WTC11 (cell line): Measurements from ENCODE around the gene LIMA1. TPM values are rescaled to one million over a fixed set of nuclear protein-coding genes. Genes with fewer than 3 reads are reported as not detected.

Experiments
- ATAC-seq: fragments of 200-7000 bp; cut with Tn5 transposase; 2 replicates; pipeline ENCODE4 v1.10.0; 2021; ENCODE audit warnings: mild to moderate bottlenecking, moderate library complexity
- CTCF ChIA-PET: fragments of 300-600 bp; sonication (Branson Sonifier 250); formaldehyde crosslinking; loops from one replicate; lab custom pipeline; 2021; ENCODE audit warnings: antibody characterized with exemption; lab: Charles Lee
- POLR2A ChIA-PET: fragments of 350-600 bp; sonication (Branson Sonifier 250); formaldehyde crosslinking; loops from one replicate; lab custom pipeline; 2021; ENCODE audit warnings: antibody characterized with exemption; lab: Charles Lee
- DNase-seq: peaks from one replicate; pipeline ENCODE4 v3.0.0; 2021; ENCODE audit warnings: low spot score
- H3K27ac Mint-ChIP-seq: 2 replicates; pipeline ENCODE4 v1.8.0; 2021; ENCODE audit warnings: mixed read lengths
- H3K27me3 Mint-ChIP-seq: 2 replicates; pipeline ENCODE4 v1.8.0; 2021; ENCODE audit warnings: low read depth, mild to moderate bottlenecking, moderate library complexity, mixed read lengths
- H3K36me3 Mint-ChIP-seq: 2 replicates; pipeline ENCODE4 v1.8.0; 2021; ENCODE audit warnings: mixed read lengths
- H3K4me1 Mint-ChIP-seq: 2 replicates; pipeline ENCODE4 v1.8.0; 2022; ENCODE audit warnings: mixed read lengths
- H3K4me3 Mint-ChIP-seq: 2 replicates; pipeline ENCODE4 v1.8.0; 2021; ENCODE audit warnings: mild to moderate bottlenecking, moderate library complexity, mixed read lengths
- H3K9me3 Mint-ChIP-seq: 2 replicates; pipeline ENCODE4 v1.8.0; 2021; ENCODE audit warnings: mixed read lengths
- AR ChIP-seq: fragments of 250-450 bp; sonication (Bioruptor Pico); IDR thresholded peaks from 2 replicates; pipeline ENCODE4 v1.9.0; 2021; ENCODE audit warnings: mild to moderate bottlenecking
- CREM ChIP-seq: sonication (generic); formaldehyde crosslinking; IDR thresholded peaks from 2 replicates; pipeline ENCODE4 v1.8.1; 2022; ENCODE audit warnings: mild to moderate bottlenecking, missing genetic modification reagents, moderate library complexity
- E2F5 ChIP-seq: sonication (generic); formaldehyde crosslinking; IDR thresholded peaks from 2 replicates; pipeline ENCODE4 v1.8.1; 2022; ENCODE audit warnings: mild to moderate bottlenecking, moderate library complexity, missing genetic modification reagents
- GRHL2 ChIP-seq: fragments of 250-450 bp; sonication (Bioruptor Pico); IDR thresholded peaks from 2 replicates; pipeline ENCODE4 v1.8.0; 2022; ENCODE audit warnings: mild to moderate bottlenecking, moderate library complexity; ENCODE audit not compliant: insufficient replicate concordance, severe bottlenecking
- HMGA2 ChIP-seq: fragments of 250-450 bp; sonication (Bioruptor Pico); IDR thresholded peaks from 2 replicates; pipeline ENCODE4 v1.4.0; 2021; ENCODE audit warnings: mild to moderate bottlenecking, moderate library complexity
- IRF1 ChIP-seq: sonication (generic); formaldehyde crosslinking; IDR thresholded peaks from 2 replicates; pipeline ENCODE4 v1.8.0; 2023; ENCODE audit warnings: missing genetic modification reagents
- JAZF1 ChIP-seq: fragments of 250-450 bp; sonication (Bioruptor Pico); IDR thresholded peaks from 2 replicates; pipeline ENCODE4 v1.9.0; 2021; ENCODE audit warnings: moderate library complexity, mild to moderate bottlenecking, inconsistent platforms
- JUN ChIP-seq: sonication (generic); formaldehyde crosslinking; IDR thresholded peaks from 2 replicates; pipeline ENCODE4 v1.8.0; 2023; ENCODE audit warnings: mild to moderate bottlenecking, missing genetic modification reagents
- KAT7 ChIP-seq: sonication (generic); formaldehyde crosslinking; IDR thresholded peaks from 2 replicates; pipeline ENCODE4 v1.8.1; 2023; ENCODE audit warnings: missing genetic modification reagents, mild to moderate bottlenecking, borderline replicate concordance
- NR1H2 ChIP-seq: sonication (generic); formaldehyde crosslinking; IDR thresholded peaks from 2 replicates; pipeline ENCODE4 v1.9.0; 2021; ENCODE audit warnings: mild to moderate bottlenecking, moderate library complexity, missing genetic modification reagents
- RORB ChIP-seq: fragments of 250-450 bp; sonication (Bioruptor Pico); IDR thresholded peaks from 2 replicates; pipeline ENCODE4 v1.9.0; 2021; ENCODE audit warnings: mild to moderate bottlenecking
- SMAD3 ChIP-seq: sonication (generic); formaldehyde crosslinking; IDR thresholded peaks from 2 replicates; pipeline ENCODE4 v1.8.0; 2022; ENCODE audit warnings: missing genetic modification reagents, mild to moderate bottlenecking, borderline replicate concordance
- SOX15 ChIP-seq: fragments of 250-450 bp; sonication (Bioruptor Pico); IDR thresholded peaks from 2 replicates; pipeline ENCODE4 v1.9.0; 2021; ENCODE audit warnings: mild to moderate bottlenecking
- SP1 ChIP-seq: sonication (generic); formaldehyde crosslinking; conservative IDR thresholded peaks from 2 replicates; pipeline ENCODE4 v1.8.1; 2022; ENCODE audit warnings: missing genetic modification reagents
- ZBTB21 ChIP-seq: sonication (generic); formaldehyde crosslinking; IDR thresholded peaks from 2 replicates; pipeline ENCODE4 v1.8.1; 2023; ENCODE audit warnings: mild to moderate bottlenecking, missing genetic modification reagents, borderline replicate concordance
- ZNF317 ChIP-seq: sonication (generic); formaldehyde crosslinking; IDR thresholded peaks from 2 replicates; pipeline ENCODE4 v1.8.1; 2023; ENCODE audit warnings: low read depth, mild to moderate bottlenecking, moderate library complexity, missing genetic modification reagents, borderline replicate concordance
- ZNF396 ChIP-seq: fragments of 250-450 bp; sonication (Bioruptor Pico); IDR thresholded peaks from 2 replicates; pipeline ENCODE4 v1.8.0; 2021; ENCODE audit warnings: mild to moderate bottlenecking, moderate library complexity, borderline replicate concordance
- ZNF423 ChIP-seq: fragments of 250-450 bp; sonication (Bioruptor Pico); IDR thresholded peaks from 2 replicates; pipeline ENCODE4 v2.1.2; 2022; ENCODE audit warnings: mild to moderate bottlenecking, moderate library complexity
- ZNF512 ChIP-seq: sonication (generic); formaldehyde crosslinking; IDR thresholded peaks from 2 replicates; pipeline ENCODE4 v1.8.1; 2022; ENCODE audit warnings: missing genetic modification reagents, borderline replicate concordance
- total RNA-seq: library from RNA; stranded (reverse); gene quantifications from 3 replicates; pipeline ENCODE4 v1.2.3, GENCODE V29; 2021
- TF ChIP-seq, protein P1 (sequence below): sonication (generic); formaldehyde crosslinking; IDR thresholded peaks from 2 replicates; pipeline ENCODE4 v1.8.0; 2023; ENCODE audit warnings: mild to moderate bottlenecking, missing genetic modification reagents
- TF ChIP-seq, protein P2 (sequence below): sonication (generic); formaldehyde crosslinking; IDR thresholded peaks from 2 replicates; pipeline ENCODE4 v1.8.1; 2023; ENCODE audit warnings: mild to moderate bottlenecking, missing genetic modification reagents, moderate library complexity
- TF ChIP-seq, protein P3 (sequence below): fragments of 200-600 bp; IDR thresholded peaks from 2 replicates; pipeline ENCODE4 v1.8.0; 2022; ENCODE audit warnings: antibody characterized with exemption
- TF ChIP-seq, protein P4 (sequence below): sonication (generic); formaldehyde crosslinking; conservative IDR thresholded peaks from 2 replicates; pipeline ENCODE4 v1.8.1; 2022; ENCODE audit warnings: mild to moderate bottlenecking, missing genetic modification reagents

Gene LIMA1
- total RNA-seq, 1 experiment from 2014 or later = 41.2 TPM

- peak overlapping the region; percentile 43 for H3K27ac Mint-ChIP-seq
- H3K9me3 Mint-ChIP-seq = no peaks in the 10 kb centered on the region
- no peak for ATAC-seq
- peaks cover 42% of the 10 kb centered on the region for H3K36me3 Mint-ChIP-seq
- ChIA-PET POLR2A (no interaction called here), CTCF (interaction anchor here (1.4 kb wide), 1 partner anchor 111 kb away, joined by 7 read pairs; no protein-coding TSS in a partner anchor)
- no peak overlapping the region for H3K4me3 Mint-ChIP-seq
- peaks cover 23% of the 10 kb centered on the region for H3K4me1 Mint-ChIP-seq
- DNase-seq = no peak
- no peak for TF ChIP-seq IRF1 (CRISPR knock-in tag)
- TF ChIP-seq JAZF1 (CRISPR knock-in tag) = no peak
- no peak for TF ChIP-seq SP1
- TF ChIP-seq ZNF423 = no peak
- no peak for TF ChIP-seq HMGA2 (CRISPR knock-in tag)
- no peak for TF ChIP-seq AR (CRISPR knock-in tag)
- no peak for TF ChIP-seq RORB (CRISPR knock-in tag)
- TF ChIP-seq, protein P1, sequence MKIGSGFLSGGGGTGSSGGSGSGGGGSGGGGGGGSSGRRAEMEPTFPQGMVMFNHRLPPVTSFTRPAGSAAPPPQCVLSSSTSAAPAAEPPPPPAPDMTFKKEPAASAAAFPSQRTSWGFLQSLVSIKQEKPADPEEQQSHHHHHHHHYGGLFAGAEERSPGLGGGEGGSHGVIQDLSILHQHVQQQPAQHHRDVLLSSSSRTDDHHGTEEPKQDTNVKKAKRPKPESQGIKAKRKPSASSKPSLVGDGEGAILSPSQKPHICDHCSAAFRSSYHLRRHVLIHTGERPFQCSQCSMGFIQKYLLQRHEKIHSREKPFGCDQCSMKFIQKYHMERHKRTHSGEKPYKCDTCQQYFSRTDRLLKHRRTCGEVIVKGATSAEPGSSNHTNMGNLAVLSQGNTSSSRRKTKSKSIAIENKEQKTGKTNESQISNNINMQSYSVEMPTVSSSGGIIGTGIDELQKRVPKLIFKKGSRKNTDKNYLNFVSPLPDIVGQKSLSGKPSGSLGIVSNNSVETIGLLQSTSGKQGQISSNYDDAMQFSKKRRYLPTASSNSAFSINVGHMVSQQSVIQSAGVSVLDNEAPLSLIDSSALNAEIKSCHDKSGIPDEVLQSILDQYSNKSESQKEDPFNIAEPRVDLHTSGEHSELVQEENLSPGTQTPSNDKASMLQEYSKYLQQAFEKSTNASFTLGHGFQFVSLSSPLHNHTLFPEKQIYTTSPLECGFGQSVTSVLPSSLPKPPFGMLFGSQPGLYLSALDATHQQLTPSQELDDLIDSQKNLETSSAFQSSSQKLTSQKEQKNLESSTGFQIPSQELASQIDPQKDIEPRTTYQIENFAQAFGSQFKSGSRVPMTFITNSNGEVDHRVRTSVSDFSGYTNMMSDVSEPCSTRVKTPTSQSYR (CRISPR knock-in tag) = no peak
- TF ChIP-seq E2F5 = no peak
- H3K27me3 Mint-ChIP-seq = no peaks in the 10 kb centered on the region
These were observed 79.6 kb downstream of the LIMA1 start for GRCh38 chr12:50203691-50204090.

GRCh38 chr12:50201987-50202521 is 81.3 kb downstream of the LIMA1 start:
- Mint-ChIP-seq H3K27ac (peak overlapping the region; percentile 99), H3K27me3 (no peaks in the 10 kb centered on the region), H3K4me1 (peaks cover 23% of the 10 kb centered on the region), H3K36me3 (peaks cover 47% of the 10 kb centered on the region), H3K9me3 (no peaks in the 10 kb centered on the region), H3K4me3 (peak overlapping the region; percentile 44)
- ChIA-PET POLR2A (no interaction called here), CTCF (interaction anchor here (1.0 to 1.4 kb wide), 2 partner anchors 20 to 113 kb away, joined by 4 to 5 read pairs; no protein-coding TSS in a partner anchor)
- no peak for DNase-seq
- peak; percentile 81 for ATAC-seq
- TF ChIP-seq JUN (CRISPR knock-in tag) (no peak), NR1H2 (no peak), SOX15 (no peak), ZNF317 (no peak), GRHL2 (CRISPR knock-in tag) (no peak), ZBTB21 (no peak), KAT7 (CRISPR knock-in tag) (no peak), E2F5 (no peak), ZNF396 (CRISPR knock-in tag) (no peak), ZNF512 (CRISPR knock-in tag) (no peak), SMAD3 (CRISPR knock-in tag) (no peak), CREM (CRISPR knock-in tag) (no peak)
- TF ChIP-seq, protein P2, sequence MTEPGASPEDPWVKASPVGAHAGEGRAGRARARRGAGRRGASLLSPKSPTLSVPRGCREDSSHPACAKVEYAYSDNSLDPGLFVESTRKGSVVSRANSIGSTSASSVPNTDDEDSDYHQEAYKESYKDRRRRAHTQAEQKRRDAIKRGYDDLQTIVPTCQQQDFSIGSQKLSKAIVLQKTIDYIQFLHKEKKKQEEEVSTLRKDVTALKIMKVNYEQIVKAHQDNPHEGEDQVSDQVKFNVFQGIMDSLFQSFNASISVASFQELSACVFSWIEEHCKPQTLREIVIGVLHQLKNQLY (CRISPR knock-in tag) = no peak
- TF ChIP-seq, protein P3, sequence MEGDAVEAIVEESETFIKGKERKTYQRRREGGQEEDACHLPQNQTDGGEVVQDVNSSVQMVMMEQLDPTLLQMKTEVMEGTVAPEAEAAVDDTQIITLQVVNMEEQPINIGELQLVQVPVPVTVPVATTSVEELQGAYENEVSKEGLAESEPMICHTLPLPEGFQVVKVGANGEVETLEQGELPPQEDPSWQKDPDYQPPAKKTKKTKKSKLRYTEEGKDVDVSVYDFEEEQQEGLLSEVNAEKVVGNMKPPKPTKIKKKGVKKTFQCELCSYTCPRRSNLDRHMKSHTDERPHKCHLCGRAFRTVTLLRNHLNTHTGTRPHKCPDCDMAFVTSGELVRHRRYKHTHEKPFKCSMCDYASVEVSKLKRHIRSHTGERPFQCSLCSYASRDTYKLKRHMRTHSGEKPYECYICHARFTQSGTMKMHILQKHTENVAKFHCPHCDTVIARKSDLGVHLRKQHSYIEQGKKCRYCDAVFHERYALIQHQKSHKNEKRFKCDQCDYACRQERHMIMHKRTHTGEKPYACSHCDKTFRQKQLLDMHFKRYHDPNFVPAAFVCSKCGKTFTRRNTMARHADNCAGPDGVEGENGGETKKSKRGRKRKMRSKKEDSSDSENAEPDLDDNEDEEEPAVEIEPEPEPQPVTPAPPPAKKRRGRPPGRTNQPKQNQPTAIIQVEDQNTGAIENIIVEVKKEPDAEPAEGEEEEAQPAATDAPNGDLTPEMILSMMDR = no peak
- TF ChIP-seq, protein P4, sequence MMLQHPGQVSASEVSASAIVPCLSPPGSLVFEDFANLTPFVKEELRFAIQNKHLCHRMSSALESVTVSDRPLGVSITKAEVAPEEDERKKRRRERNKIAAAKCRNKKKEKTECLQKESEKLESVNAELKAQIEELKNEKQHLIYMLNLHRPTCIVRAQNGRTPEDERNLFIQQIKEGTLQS (CRISPR knock-in tag) = no peak
